WTC11 (cell line): Measurements from ENCODE around the gene CITED4. TPM values are rescaled to one million over a fixed set of nuclear protein-coding genes. Genes with fewer than 3 reads are reported as not detected.

Experiments used
- ATAC-seq: fragments of 200-7000 bp; cut with Tn5 transposase; 2 replicates; pipeline ENCODE4 v1.10.0; 2021; ENCODE audit warnings: mild to moderate bottlenecking, moderate library complexity
- CTCF ChIA-PET: fragments of 300-600 bp; sonication (Branson Sonifier 250); formaldehyde crosslinking; loops from one replicate; lab custom pipeline; 2021; ENCODE audit warnings: antibody characterized with exemption; lab: Charles Lee
- POLR2A ChIA-PET: fragments of 350-600 bp; sonication (Branson Sonifier 250); formaldehyde crosslinking; loops from one replicate; lab custom pipeline; 2021; ENCODE audit warnings: antibody characterized with exemption; lab: Charles Lee
- DNase-seq: peaks from one replicate; pipeline ENCODE4 v3.0.0; 2021; ENCODE audit warnings: low spot score
- H3K27ac Mint-ChIP-seq: 2 replicates; pipeline ENCODE4 v1.8.0; 2021; ENCODE audit warnings: mixed read lengths
- H3K27me3 Mint-ChIP-seq: 2 replicates; pipeline ENCODE4 v1.8.0; 2021; ENCODE audit warnings: low read depth, mild to moderate bottlenecking, moderate library complexity, mixed read lengths
- H3K36me3 Mint-ChIP-seq: 2 replicates; pipeline ENCODE4 v1.8.0; 2021; ENCODE audit warnings: mixed read lengths
- H3K4me1 Mint-ChIP-seq: 2 replicates; pipeline ENCODE4 v1.8.0; 2022; ENCODE audit warnings: mixed read lengths
- H3K4me3 Mint-ChIP-seq: 2 replicates; pipeline ENCODE4 v1.8.0; 2021; ENCODE audit warnings: mild to moderate bottlenecking, moderate library complexity, mixed read lengths
- H3K9me3 Mint-ChIP-seq: 2 replicates; pipeline ENCODE4 v1.8.0; 2021; ENCODE audit warnings: mixed read lengths
- ATF6 ChIP-seq: sonication (generic); formaldehyde crosslinking; IDR thresholded peaks from 2 replicates; pipeline ENCODE4 v1.8.1; 2023; ENCODE audit warnings: mild to moderate bottlenecking, missing genetic modification reagents
- CBFB ChIP-seq: sonication (generic); formaldehyde crosslinking; IDR thresholded peaks from 2 replicates; pipeline ENCODE4 v1.8.1; 2022; ENCODE audit warnings: mild to moderate bottlenecking, low read depth, missing genetic modification reagents
- CDX4 ChIP-seq: fragments of 250-450 bp; sonication (Bioruptor Pico); IDR thresholded peaks from 2 replicates; pipeline ENCODE4 v1.9.0; 2021; ENCODE audit warnings: moderate library complexity, mild to moderate bottlenecking, inconsistent platforms, borderline replicate concordance
- CREB1 ChIP-seq: sonication (generic); formaldehyde crosslinking; IDR thresholded peaks from 2 replicates; pipeline ENCODE4 v1.8.0; 2023; ENCODE audit warnings: mild to moderate bottlenecking, missing genetic modification reagents
- E2F4 ChIP-seq: sonication (generic); formaldehyde crosslinking; IDR thresholded peaks from 2 replicates; pipeline ENCODE4 v1.8.1; 2022; ENCODE audit warnings: low read depth, mild to moderate bottlenecking, moderate library complexity, missing genetic modification reagents, borderline replicate concordance
- ERG ChIP-seq: fragments of 250-450 bp; sonication (Bioruptor Pico); IDR thresholded peaks from 2 replicates; pipeline ENCODE4 v1.8.0; 2021; ENCODE audit warnings: mild to moderate bottlenecking
- FOXK1 ChIP-seq: sonication (generic); formaldehyde crosslinking; IDR thresholded peaks from 2 replicates; pipeline ENCODE4 v1.8.0; 2022; ENCODE audit warnings: mild to moderate bottlenecking, moderate library complexity, missing genetic modification reagents
- FOXP1 ChIP-seq: sonication (generic); formaldehyde crosslinking; IDR thresholded peaks from 2 replicates; pipeline ENCODE4 v1.8.0; 2022; ENCODE audit warnings: missing genetic modification reagents, mild to moderate bottlenecking, moderate library complexity, borderline replicate concordance
- GABPB1 ChIP-seq: sonication (generic); formaldehyde crosslinking; IDR thresholded peaks from 2 replicates; pipeline ENCODE4 v1.8.1; 2023; ENCODE audit warnings: mild to moderate bottlenecking, missing genetic modification reagents
- GTF2I ChIP-seq: fragments of 250-450 bp; sonication (Bioruptor Pico); conservative IDR thresholded peaks from 2 replicates; pipeline ENCODE4 v1.4.0; 2021; ENCODE audit warnings: mild to moderate bottlenecking
- HMGA2 ChIP-seq: fragments of 250-450 bp; sonication (Bioruptor Pico); IDR thresholded peaks from 2 replicates; pipeline ENCODE4 v1.4.0; 2021; ENCODE audit warnings: mild to moderate bottlenecking, moderate library complexity
- IRF1 ChIP-seq: sonication (generic); formaldehyde crosslinking; IDR thresholded peaks from 2 replicates; pipeline ENCODE4 v1.8.0; 2023; ENCODE audit warnings: missing genetic modification reagents
- JAZF1 ChIP-seq: fragments of 250-450 bp; sonication (Bioruptor Pico); IDR thresholded peaks from 2 replicates; pipeline ENCODE4 v1.9.0; 2021; ENCODE audit warnings: moderate library complexity, mild to moderate bottlenecking, inconsistent platforms
- MAX ChIP-seq: sonication (generic); formaldehyde crosslinking; IDR thresholded peaks from 2 replicates; pipeline ENCODE4 v1.8.0; 2022; ENCODE audit warnings: mild to moderate bottlenecking, missing genetic modification reagents
- MYBL2 ChIP-seq: sonication (generic); formaldehyde crosslinking; IDR thresholded peaks from 2 replicates; pipeline ENCODE4 v1.8.1; 2023; ENCODE audit warnings: mild to moderate bottlenecking, moderate library complexity, missing genetic modification reagents
- NFATC4 ChIP-seq: fragments of 250-450 bp; sonication (Bioruptor Pico); IDR thresholded peaks from 2 replicates; pipeline ENCODE4 v1.9.0; 2021; ENCODE audit warnings: mild to moderate bottlenecking
- NFYB ChIP-seq: sonication (generic); formaldehyde crosslinking; conservative IDR thresholded peaks from 2 replicates; pipeline ENCODE4 v1.8.0; 2022; ENCODE audit warnings: low read depth, missing genetic modification reagents
- OVOL2 ChIP-seq: fragments of 250-450 bp; sonication (Bioruptor Pico); IDR thresholded peaks from 2 replicates; pipeline ENCODE4 v1.9.0; 2021; ENCODE audit warnings: mild to moderate bottlenecking, borderline replicate concordance
- SOX15 ChIP-seq: fragments of 250-450 bp; sonication (Bioruptor Pico); IDR thresholded peaks from 2 replicates; pipeline ENCODE4 v1.9.0; 2021; ENCODE audit warnings: mild to moderate bottlenecking
- SP1 ChIP-seq: sonication (generic); formaldehyde crosslinking; conservative IDR thresholded peaks from 2 replicates; pipeline ENCODE4 v1.8.1; 2022; ENCODE audit warnings: missing genetic modification reagents
- TCF7 ChIP-seq: sonication (generic); formaldehyde crosslinking; IDR thresholded peaks from 2 replicates; pipeline ENCODE4 v1.8.0; 2022; ENCODE audit warnings: mild to moderate bottlenecking, low read depth, missing genetic modification reagents, moderate library complexity
- ZMAT4 ChIP-seq: fragments of 250-450 bp; sonication (Bioruptor Pico); IDR thresholded peaks from 2 replicates; pipeline ENCODE4 v1.9.0; 2021; ENCODE audit warnings: mild to moderate bottlenecking
- ZNF232 ChIP-seq: sonication (generic); formaldehyde crosslinking; IDR thresholded peaks from 2 replicates; pipeline ENCODE4 v1.8.0; 2022; ENCODE audit warnings: mild to moderate bottlenecking, missing genetic modification reagents
- ZNF281 ChIP-seq: sonication (generic); formaldehyde crosslinking; IDR thresholded peaks from 2 replicates; pipeline ENCODE4 v1.8.0; 2023; ENCODE audit warnings: mild to moderate bottlenecking, missing genetic modification reagents
- ZNF416 ChIP-seq: fragments of 250-450 bp; sonication (Bioruptor Pico); IDR thresholded peaks from 2 replicates; pipeline ENCODE4 v1.9.0; 2021; ENCODE audit warnings: mild to moderate bottlenecking, inconsistent platforms
- ZNF423 ChIP-seq: fragments of 250-450 bp; sonication (Bioruptor Pico); IDR thresholded peaks from 2 replicates; pipeline ENCODE4 v2.1.2; 2022; ENCODE audit warnings: mild to moderate bottlenecking, moderate library complexity
- ZSCAN18 ChIP-seq: fragments of 250-450 bp; sonication (Bioruptor Pico); IDR thresholded peaks from 2 replicates; pipeline ENCODE4 v2.1.2; 2022; ENCODE audit warnings: mild to moderate bottlenecking, moderate library complexity
- total RNA-seq: library from RNA; stranded (reverse); gene quantifications from 3 replicates; pipeline ENCODE4 v1.2.3, GENCODE V29; 2021

Gene CITED4
- total RNA-seq, 1 experiment from 2014 or later: 24.6 TPM

GRCh38 chr1:40868051-40868723 lies 6.0 kb upstream of the CITED4 start:
- no peaks in the 10 kb centered on the region for H3K36me3 Mint-ChIP-seq

GRCh38 chr1:40861224-40862003 lies 749 bp downstream of the CITED4 start:
- Mint-ChIP-seq H3K4me3 (peak overlapping the region; percentile 71), H3K4me1 (peaks cover 18% of the 10 kb centered on the region), H3K27ac (no peak overlapping the region), H3K36me3 (no peaks in the 10 kb centered on the region), H3K9me3 (no peaks in the 10 kb centered on the region), H3K27me3 (peaks cover 32% of the 10 kb centered on the region)
- CTCF ChIA-PET: interaction anchor here (0.5 to 19.7 kb wide), 17 partner anchors 11 to 129 kb away, joined by 3 to 515 read pairs (median 6); partner anchors contain the start of gene CTPS1
- ATAC-seq (no peak; the same call in 1 of the 2 replicates), DNase-seq (peak; percentile 45)
- POLR2A ChIA-PET: interaction anchor here (1.1 to 3.2 kb wide), 5 partner anchors 46 to 119 kb away, joined by 3 to 46 read pairs (median 5); partner anchors contain the start of gene CTPS1
- TF ChIP-seq NFYB (CRISPR knock-in tag) (no peak), ATF6 (CRISPR knock-in tag) (no peak), OVOL2 (CRISPR knock-in tag) (no peak), ZMAT4 (CRISPR knock-in tag) (no peak), SP1 (CRISPR knock-in tag) (no peak), CREB1 (CRISPR knock-in tag) (no peak), E2F4 (CRISPR knock-in tag) (no peak), NFATC4 (CRISPR knock-in tag) (no peak), FOXP1 (no peak), ZNF281 (no peak), IRF1 (CRISPR knock-in tag) (no peak), MAX (CRISPR knock-in tag) (peak; percentile 74; the same call in 1 of the 2 replicates), ZSCAN18 (CRISPR knock-in tag) (no peak)

More at GRCh38 chr1:40868051-40868723, 6.0 kb upstream of the CITED4 start:
- ChIA-PET CTCF (interaction anchor here (2.5 kb wide), 1 partner anchor 80 kb away, joined by 15 read pairs; no protein-coding TSS in a partner anchor), POLR2A (no interaction called here)
- peaks cover 4% of the 10 kb centered on the region; the same call in 1 of the 2 replicates for H3K4me1 Mint-ChIP-seq
- ATAC-seq (no peak), DNase-seq (no peak)
- no peak overlapping the region for H3K4me3 Mint-ChIP-seq
- H3K27me3 Mint-ChIP-seq: peaks cover 7% of the 10 kb centered on the region
- TF ChIP-seq GTF2I: no peak
- no peak for TF ChIP-seq ZNF416 (CRISPR knock-in tag)
- no peak for TF ChIP-seq CDX4 (CRISPR knock-in tag)
- TF ChIP-seq SOX15 (CRISPR knock-in tag): no peak
- TF ChIP-seq CBFB (CRISPR knock-in tag): no peak
- no peak for TF ChIP-seq ZNF232 (CRISPR knock-in tag)
- no peak for TF ChIP-seq NFYB (CRISPR knock-in tag)
- no peak for TF ChIP-seq ERG (CRISPR knock-in tag)
- TF ChIP-seq JAZF1 (CRISPR knock-in tag): no peak
- no peak for TF ChIP-seq MYBL2 (CRISPR knock-in tag)
- TF ChIP-seq GABPB1 (CRISPR knock-in tag): no peak
- TF ChIP-seq HMGA2 (CRISPR knock-in tag): no peak
- no peak for TF ChIP-seq TCF7 (CRISPR knock-in tag)
- TF ChIP-seq ZNF423: no peak
- no peak for TF ChIP-seq FOXK1 (CRISPR knock-in tag)
- H3K9me3 Mint-ChIP-seq: peaks cover 11% of the 10 kb centered on the region
- H3K27ac Mint-ChIP-seq: no peak overlapping the region
